Measurements from ENCODE around the gene ING4. TPM values are rescaled to one million over a fixed set of nuclear protein-coding genes. Genes with fewer than 3 reads are reported as not detected.

The ING4 gene
- total RNA-seq, 1 donor from 2014 or later, result 110 TPM

DNA sequence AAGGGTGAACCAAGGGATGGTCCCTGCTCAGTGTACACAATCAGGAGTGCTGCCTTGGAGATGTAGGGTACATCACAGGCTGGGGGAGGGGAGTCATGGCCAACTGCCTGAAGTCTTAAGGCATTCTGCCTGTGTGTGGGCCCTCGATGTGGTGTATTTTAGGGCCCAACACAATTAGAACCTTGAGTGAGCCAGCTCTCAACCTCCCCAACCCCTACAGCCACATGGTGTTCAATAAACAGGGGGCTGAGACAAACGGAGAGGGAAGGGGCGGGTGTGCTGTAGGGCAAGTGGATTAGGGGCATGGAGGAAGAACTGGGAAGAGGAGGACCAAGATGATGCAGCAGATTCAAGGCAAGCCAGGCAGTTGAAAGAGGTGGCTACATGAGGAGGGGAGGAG, 47.1 kb downstream of the ING4 start:
- no peak for TF ChIP-seq CTCF (IDR thresholded peaks at IDR 0.05; ENCODE audit: unreplicated experiment)
- DNase-seq (ENCODE audit: low spot score, unreplicated experiment), result no peak
- peaks cover 24% of the 10 kb centered on the region for H3K27me3 Mint-ChIP-seq
- H3K4me1 Mint-ChIP-seq (ENCODE audit: low read depth), result peaks cover 26% of the 10 kb centered on the region
- H3K4me3 Mint-ChIP-seq (ENCODE audit: low read depth), result no peak overlapping the region
- H3K36me3 Mint-ChIP-seq (ENCODE audit: insufficient read depth), result no peaks in the 10 kb centered on the region
- H3K9me3 Mint-ChIP-seq (ENCODE audit: low read depth), result no peaks in the 10 kb centered on the region
- H3K27ac Mint-ChIP-seq, result no peak overlapping the region

DNA sequence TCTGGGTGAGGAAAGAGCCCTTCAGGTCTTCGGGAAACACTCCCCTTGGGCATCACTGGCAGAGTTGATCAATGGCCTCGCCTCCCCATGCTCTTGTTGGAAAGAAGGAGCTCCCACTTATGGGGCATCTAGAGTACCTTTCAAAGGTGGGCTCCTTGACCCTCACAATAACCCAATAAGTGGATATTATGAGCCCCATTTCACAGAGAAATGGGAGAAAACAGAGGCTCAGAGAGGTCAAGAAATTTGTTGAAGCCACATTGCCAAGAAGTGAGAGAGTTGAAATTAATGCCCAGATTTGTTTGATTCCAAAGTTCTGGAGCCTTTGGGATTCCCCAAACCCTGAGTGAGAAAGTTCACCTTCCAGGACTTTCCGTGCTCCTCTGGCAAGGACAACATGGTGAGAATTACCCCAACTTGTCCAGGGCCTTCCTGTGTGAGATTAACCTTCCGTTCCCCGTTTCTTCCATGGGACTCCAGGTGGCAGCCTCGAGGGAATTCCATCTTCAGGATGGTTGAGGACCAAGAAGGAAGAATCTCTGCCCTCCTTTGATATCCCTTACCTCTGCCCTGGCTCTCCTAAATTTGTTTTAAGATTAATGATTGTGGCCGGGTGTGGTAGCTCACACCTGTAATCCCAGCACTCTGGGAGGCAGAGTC, 48.3 kb downstream of the ING4 start:
- no peaks in the 10 kb centered on the region for H3K36me3 Mint-ChIP-seq (ENCODE audit: insufficient read depth)
- H3K27ac Mint-ChIP-seq, result peak overlapping the region; percentile 91
- peak; percentile 25 for TF ChIP-seq CTCF (IDR thresholded peaks at IDR 0.05; ENCODE audit: unreplicated experiment)
- no peak overlapping the region for H3K4me3 Mint-ChIP-seq (ENCODE audit: low read depth)
- no peak for DNase-seq (ENCODE audit: low spot score, unreplicated experiment)
- no peaks in the 10 kb centered on the region for H3K9me3 Mint-ChIP-seq (ENCODE audit: low read depth)
- peaks cover 24% of the 10 kb centered on the region for H3K4me1 Mint-ChIP-seq (ENCODE audit: low read depth)
- peaks cover 12% of the 10 kb centered on the region for H3K27me3 Mint-ChIP-seq

GRCh38 chr12:6613776-6614512, 49.0 kb downstream of the ING4 start:
- Mint-ChIP-seq H3K27ac (peak overlapping the region; percentile 91), H3K4me3 (ENCODE audit: low read depth) (peak overlapping the region; percentile 46), H3K27me3 (peaks cover 5% of the 10 kb centered on the region), H3K9me3 (ENCODE audit: low read depth) (no peaks in the 10 kb centered on the region), H3K36me3 (ENCODE audit: insufficient read depth) (no peaks in the 10 kb centered on the region), H3K4me1 (ENCODE audit: low read depth) (peaks cover 24% of the 10 kb centered on the region)
- DNase-seq (ENCODE audit: low spot score, unreplicated experiment), result peak; percentile 88
- peak; percentile 51 for TF ChIP-seq CTCF (IDR thresholded peaks at IDR 0.05; ENCODE audit: unreplicated experiment)

DNA sequence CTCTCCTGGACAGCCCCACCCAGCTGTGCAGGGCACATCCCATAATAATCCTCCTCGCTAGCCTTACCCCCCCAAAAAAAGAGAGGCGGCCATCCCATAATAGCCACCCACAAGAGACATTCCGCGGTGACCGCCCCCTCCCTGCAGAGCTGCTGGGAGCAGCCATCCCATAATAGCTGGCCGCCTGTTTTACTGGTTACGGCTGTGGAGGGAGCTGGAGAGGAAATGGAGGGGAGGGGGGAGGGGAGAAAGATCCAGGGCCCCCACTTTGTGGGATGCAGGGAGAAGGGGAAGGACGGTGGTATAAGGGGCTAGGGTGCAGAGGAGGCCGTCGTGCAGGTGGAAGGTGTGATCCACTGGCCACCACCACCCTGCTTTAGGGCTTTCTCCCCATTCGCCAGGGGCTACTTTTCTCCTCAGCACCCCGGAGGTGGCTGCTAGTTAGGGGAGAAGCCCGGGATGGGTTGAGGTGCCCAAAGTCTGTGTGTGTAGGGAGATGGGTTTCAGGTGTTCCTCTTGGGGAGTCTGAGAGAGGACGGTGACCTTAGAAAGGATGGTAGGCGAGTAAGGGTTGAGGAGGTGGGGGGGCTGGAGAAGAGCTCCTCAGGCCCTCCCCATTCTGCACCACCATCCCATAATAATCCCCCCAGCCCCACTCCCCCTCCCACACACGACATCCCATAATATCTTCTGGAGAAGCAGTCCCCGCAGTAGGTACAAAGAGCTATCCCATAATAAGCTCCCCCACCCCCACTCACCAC, 49.7 kb downstream of the ING4 start:
- no peak for DNase-seq (ENCODE audit: low spot score, unreplicated experiment)
- Mint-ChIP-seq H3K27ac (peak overlapping the region; percentile 89), H3K4me3 (ENCODE audit: low read depth) (peak overlapping the region; percentile 35), H3K9me3 (ENCODE audit: low read depth) (no peaks in the 10 kb centered on the region), H3K4me1 (ENCODE audit: low read depth) (peaks cover 24% of the 10 kb centered on the region), H3K36me3 (ENCODE audit: insufficient read depth) (no peaks in the 10 kb centered on the region), H3K27me3 (no peaks in the 10 kb centered on the region)
- TF ChIP-seq CTCF (IDR thresholded peaks at IDR 0.05; ENCODE audit: unreplicated experiment), result no peak

GRCh38 chr12:6612652-6613014, 50.3 kb downstream of the ING4 start:
- no peak for TF ChIP-seq CTCF (IDR thresholded peaks at IDR 0.05; ENCODE audit: unreplicated experiment)
- Mint-ChIP-seq H3K9me3 (ENCODE audit: low read depth) (no peaks in the 10 kb centered on the region), H3K27ac (no peak overlapping the region), H3K36me3 (ENCODE audit: insufficient read depth) (no peaks in the 10 kb centered on the region), H3K27me3 (no peaks in the 10 kb centered on the region), H3K4me3 (ENCODE audit: low read depth) (no peak overlapping the region), H3K4me1 (ENCODE audit: low read depth) (peaks cover 24% of the 10 kb centered on the region)
- DNase-seq (ENCODE audit: low spot score, unreplicated experiment), result no peak

Measured in progenitor cell of endocrine pancreas (in vitro differentiated cells).